HG03457 (cell line): ENCODE data around the gene SELENOS.

ENCODE experiments used
- ATAC-seq: cut with Tn5 transposase; IDR thresholded peaks from one replicate; pipeline ENCODE4 v1.9.1; 2021; ENCODE audit warnings: moderate number of reproducible peaks; ENCODE audit not compliant: unreplicated experiment

The SELENOS gene

GRCh38 chr15:101225658-101226057, 51.6 kb downstream of the SELENOS start:
- no peak for ATAC-seq
